VCaP (cell line): ENCODE results near the gene HADH.
"Not testable (repeated sequence)": the region's sequence is repeated elsewhere in the genome, so short reads cannot be mapped to it uniquely, and the experiment has no call there.

ENCODE experiments used
- H3K27ac ChIP-seq: fragments of 450-650 bp; 2 replicates; pipeline ENCODE4 v1.5.1; 2017
- TF ChIP-seq, protein P1 (sequence below): fragments of 450-650 bp; conservative IDR thresholded peaks from 2 replicates; pipeline ENCODE4 v1.5.1; 2017; ENCODE audit warnings: mild to moderate bottlenecking, moderate library complexity

The HADH gene

DNA sequence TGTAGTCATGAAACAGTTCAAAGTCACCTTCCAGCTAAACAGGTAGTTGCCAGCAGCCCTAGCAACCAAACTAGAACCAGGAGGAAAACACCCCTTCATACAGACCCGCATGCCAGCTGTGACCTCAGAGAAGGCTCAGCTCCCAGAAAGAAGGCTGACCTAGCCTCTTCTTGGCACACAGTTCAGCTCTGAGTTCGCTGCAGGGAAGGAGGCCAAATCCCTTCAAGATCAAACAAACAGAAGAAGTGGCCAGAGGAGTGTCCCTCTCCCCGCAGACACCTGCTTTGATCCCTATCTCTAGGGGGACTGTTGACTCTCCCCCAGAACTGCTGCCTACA lies 56.0 kb downstream of the HADH start:
- TF ChIP-seq, protein P1, sequence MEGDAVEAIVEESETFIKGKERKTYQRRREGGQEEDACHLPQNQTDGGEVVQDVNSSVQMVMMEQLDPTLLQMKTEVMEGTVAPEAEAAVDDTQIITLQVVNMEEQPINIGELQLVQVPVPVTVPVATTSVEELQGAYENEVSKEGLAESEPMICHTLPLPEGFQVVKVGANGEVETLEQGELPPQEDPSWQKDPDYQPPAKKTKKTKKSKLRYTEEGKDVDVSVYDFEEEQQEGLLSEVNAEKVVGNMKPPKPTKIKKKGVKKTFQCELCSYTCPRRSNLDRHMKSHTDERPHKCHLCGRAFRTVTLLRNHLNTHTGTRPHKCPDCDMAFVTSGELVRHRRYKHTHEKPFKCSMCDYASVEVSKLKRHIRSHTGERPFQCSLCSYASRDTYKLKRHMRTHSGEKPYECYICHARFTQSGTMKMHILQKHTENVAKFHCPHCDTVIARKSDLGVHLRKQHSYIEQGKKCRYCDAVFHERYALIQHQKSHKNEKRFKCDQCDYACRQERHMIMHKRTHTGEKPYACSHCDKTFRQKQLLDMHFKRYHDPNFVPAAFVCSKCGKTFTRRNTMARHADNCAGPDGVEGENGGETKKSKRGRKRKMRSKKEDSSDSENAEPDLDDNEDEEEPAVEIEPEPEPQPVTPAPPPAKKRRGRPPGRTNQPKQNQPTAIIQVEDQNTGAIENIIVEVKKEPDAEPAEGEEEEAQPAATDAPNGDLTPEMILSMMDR = no peak
- H3K27ac ChIP-seq = peak overlapping the region; percentile 42

DNA sequence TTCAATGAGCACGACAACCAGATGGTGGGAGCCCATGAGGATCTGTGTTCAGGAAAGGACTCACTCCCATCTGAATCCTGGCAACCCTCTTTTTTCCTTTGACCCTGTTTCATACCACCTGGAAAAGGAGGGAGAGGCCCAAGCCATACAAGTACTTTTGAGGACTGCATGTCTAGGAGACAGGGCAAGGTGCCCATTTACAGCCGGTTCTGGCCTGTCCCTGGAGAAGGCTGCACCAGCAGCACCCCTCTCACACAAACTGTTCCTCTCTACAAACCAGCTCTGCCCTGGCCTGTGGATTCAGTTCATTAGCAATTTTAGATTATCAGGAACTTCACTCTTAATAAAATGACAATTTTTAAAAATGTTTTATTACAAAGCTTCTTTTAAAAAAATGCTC lies 57.5 kb downstream of the HADH start:
- no peak overlapping the region for H3K27ac ChIP-seq
- TF ChIP-seq, protein P1 = no peak

DNA sequence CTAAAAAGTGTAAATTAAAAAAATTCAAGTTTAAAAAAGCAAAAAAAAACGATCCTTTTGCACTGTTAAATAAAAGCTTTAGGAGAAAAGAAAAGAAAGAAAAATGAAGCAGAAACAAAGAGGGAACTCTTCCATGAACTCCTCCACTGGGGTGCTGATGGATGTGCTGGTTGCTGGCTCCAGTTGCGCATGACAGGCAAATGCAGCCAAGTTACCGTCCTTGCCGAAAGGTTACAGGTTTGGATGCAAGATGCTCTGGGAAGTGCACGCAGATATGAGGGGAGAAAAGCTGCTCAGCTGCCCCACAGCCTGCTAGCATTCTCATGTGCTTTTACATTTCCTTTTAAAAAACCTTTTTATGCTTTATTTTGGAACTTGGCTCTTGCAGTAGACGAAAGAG lies 58.5 kb downstream of the HADH start:
- TF ChIP-seq, protein P1 = no peak
- H3K27ac ChIP-seq = no peak overlapping the region

DNA sequence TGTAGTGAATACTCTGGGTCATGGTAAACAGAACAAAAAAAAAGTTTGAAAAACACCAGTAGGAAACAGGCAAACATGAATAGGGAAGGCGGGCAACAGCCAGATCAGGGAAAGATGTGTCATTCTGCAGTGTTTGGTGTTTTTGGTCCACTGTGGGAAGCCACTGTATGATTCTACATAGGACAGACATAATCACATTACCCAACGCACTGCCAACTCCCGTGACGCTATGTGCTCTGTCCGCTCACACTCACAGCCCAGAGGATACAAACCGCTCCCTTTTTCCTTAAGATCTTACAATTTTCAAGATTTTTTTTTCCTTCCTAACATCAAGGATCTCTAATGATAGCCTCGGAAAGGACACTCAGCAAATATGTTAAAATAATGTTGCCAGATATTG lies 59.3 kb downstream of the HADH start:
- no peak overlapping the region for H3K27ac ChIP-seq
- TF ChIP-seq, protein P1 = no peak

DNA sequence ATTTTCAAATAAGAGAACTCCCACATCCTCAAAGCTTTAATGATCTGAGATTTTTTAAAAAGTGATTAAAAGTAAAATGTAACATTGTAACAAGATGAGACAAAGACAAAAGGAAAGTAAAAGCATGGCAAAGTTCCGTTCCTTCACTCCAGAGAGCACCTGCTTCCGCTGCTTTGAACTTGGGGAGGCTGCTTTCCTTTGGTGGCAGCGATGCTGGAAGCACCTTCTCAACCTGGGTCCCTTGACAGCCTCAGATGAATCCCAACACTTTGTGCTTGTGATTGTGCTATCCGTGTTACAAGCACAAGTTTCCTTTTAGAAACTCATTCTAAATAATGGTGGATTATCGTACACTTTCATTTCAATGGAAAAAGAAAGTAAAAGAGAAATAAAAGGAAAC lies 59.7 kb downstream of the HADH start:
- TF ChIP-seq, protein P1 = no peak
- H3K27ac ChIP-seq = no peak overlapping the region

DNA sequence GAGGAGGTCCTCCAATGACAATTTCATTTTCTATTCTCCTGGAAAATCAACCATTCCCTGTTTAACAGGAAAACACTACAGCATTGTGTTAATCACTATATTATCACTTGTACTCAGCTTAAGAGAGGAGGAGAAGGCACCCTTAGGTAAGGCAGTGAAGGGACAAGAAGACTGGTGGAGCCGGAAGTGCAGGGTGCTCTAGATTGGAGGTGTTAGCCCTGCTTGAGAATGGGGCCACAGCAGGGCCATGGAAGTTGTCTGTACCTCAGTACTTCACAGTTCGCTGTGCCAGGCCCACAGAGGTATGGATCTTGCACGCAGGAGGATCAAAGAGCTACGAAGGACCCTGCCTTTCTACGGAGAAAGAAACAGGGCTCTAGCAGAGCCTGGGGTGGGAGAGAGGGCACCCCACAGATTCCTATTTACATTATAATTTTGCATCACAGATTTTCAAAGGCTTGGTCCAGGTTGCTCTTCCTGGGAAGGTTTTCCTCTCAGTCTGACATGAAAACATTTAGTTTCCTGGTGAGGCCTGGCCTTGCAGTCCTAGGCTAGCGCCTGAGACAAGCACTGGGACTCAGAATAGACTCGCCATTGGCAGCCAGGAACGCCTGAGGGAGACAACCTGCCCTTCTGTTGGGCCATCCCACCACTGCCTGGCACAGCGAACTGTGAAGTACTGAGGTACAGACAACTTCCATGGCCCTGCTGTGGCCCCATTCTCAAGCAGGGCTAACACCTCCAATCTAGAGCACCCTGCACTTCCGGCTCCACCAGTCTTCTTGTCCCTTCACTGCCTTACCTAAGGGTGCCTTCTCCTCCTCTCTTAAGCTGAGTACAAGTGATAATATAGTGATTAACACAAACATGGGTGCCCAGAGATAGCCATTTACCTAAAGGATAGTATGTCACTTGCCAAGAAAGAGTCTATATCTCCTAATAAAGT lies 60.8 kb downstream of the HADH start:
- H3K27ac ChIP-seq = not testable (repeated sequence)

DNA sequence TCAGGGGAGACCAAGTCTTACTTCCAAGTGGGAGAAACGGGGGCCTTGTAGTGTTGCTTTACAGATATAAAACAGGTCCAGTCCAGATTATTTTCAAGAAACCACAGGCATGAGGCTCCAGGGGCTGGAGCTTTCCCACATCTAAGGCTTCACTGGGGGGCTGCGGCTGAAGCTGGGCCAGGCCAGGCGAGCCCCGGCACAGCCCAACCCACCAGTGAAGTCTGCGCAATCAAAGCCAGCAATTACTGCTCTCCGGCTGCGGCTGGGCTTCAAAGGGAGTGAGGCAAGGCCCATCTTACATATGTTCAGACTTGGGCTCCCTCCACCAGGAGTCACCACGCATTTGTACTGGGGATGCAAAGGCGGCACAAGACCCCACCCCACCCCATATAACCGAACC lies 61.7 kb downstream of the HADH start:
- H3K27ac ChIP-seq = no peak overlapping the region
- TF ChIP-seq, protein P1 = no peak

DNA sequence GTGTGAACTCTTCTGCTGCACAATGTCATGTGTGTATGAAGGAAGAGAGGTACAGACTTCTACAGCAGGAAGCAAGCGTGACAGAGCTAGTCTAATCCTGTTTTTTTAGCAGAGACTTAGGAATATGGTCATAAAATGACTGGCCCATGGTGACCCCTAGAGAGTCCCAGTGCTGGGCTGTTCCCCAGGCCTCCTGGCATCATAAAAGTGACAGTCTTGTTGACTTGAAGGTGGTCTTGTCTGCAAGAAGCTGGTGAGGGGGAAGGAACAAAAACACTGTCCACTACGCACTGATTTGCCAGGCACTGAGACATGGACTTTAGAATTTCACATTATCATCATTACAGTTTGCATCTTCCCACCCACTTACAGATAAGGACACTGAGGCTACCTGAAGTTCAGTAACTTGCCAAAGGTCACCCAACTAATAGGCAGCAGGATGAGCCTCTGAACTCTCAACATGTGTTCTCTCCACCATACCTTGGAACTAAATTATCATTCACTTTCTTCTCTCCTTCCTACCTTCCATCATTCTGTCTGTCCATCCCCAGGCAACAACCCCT lies 63.0 kb downstream of the HADH start:
- TF ChIP-seq, protein P1 = no peak
- H3K27ac ChIP-seq = no peak overlapping the region
